Stimulated activated CD4-positive, alpha-beta T cell treated with anti-CD3 and anti-CD28 coated beads, Interleukin-4, amount 100 ng/mL, for 1 hour (primary cell): ENCODE results near the gene DNMT3B.

Experiments
- DNase-seq: peaks from one replicate; pipeline ENCODE4 v3.0.0-alpha.2; 2020

DNMT3B gene

DNA sequence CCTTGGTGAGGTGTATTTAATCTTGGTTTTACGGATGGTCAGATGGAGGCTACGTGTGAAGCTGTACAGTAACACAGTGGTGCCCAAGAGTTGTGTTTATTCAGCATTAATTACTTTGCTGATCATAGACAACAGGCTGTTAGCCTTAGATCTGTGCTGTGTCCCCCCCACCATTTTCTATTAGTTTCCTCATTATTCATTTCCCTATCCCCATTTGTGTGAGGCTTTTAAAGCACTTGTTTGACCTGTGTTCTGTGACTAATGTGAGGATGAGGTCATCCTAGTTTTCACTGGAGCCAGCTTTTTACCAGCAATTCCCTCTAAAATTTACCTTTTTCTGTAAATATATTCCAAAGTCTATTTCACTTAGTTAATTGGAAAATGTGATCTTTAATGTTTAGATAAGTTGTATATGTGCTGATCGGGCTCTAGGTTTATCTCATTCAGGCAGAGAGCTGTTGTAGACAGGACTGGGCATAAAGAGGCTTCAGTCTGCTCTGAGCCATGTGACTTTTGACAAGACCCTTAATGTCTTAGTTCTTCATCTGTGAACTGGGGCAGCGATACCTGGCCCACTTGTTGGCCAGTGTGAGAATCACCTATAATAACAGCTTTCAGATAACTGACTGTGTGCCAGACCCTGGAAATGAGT lies 66.0 kb downstream of the DNMT3B start:
- no peak for DNase-seq

DNA sequence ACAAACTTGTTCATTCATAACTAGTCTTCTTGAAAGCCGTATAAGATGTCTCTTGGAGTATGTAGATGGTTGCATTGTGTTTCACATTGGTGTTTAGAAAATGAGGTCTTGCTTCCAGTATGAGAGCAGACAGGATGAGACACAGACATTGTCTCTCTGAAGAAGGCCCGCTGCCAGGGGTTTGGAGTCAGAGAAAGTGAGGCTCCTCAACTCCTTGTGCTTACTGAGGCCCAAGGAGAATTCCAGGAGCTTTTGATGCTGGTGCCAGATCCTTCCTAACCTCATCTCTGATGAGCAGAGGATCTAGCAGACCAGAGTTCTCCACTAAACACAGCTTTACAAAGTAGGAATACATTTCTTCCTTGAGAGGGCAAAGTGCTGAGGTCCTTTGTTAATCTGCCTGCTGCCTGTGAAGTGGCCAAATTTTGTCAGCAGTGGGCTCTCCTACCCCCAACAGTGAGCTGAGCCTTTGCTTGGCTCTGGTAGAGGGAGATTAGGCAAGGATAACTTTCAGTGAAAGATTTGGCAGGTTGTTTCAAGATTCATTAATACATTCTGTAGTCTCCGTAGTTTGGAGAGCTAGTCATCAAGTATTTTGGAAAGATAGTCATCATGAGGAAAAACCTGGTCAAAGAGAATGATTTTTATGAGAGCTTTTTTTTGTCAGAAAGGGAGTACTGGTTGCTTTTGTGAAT lies 67.3 kb downstream of the DNMT3B start:
- DNase-seq: no peak

DNA sequence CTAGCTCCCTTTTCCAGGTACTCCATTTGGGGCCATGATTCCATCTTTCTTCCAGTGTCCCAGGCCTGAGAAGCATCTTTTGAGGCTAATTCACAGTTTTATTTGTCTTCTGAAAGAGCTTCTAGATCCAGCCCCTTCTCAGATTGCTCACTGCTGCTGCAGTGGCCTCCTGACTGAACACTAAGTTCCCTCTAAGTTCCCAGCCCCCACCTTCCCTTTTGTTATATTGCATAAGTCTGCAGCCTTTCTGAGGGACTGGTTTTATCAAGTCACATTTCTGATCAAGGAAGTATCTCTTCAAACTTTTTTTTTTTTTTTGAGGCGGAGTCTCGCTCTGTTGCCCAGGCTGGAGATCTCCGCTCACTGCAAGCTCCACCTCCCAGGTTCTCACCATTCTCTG lies 68.3 kb downstream of the DNMT3B start:
- no peak for DNase-seq

DNA sequence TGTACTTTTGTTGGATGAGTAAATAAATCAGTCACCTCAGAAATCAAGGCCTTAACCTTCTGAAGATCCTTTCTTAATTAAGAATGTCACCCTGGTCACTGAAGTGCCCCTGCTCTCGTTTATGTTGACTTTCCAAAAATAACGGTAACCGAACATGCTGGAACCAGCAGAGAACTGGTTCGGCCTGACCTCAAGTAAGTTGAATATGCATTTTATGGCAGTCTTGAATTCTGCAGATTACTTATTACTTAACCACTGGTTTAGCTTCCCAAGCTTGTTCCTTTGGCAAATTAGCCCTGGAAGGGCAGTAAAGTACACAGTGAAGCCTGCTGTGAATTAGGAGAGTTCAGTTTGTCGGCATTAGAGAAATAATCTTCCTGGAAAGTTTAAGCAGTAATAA lies 69.8 kb downstream of the DNMT3B start:
- no peak for DNase-seq

DNA sequence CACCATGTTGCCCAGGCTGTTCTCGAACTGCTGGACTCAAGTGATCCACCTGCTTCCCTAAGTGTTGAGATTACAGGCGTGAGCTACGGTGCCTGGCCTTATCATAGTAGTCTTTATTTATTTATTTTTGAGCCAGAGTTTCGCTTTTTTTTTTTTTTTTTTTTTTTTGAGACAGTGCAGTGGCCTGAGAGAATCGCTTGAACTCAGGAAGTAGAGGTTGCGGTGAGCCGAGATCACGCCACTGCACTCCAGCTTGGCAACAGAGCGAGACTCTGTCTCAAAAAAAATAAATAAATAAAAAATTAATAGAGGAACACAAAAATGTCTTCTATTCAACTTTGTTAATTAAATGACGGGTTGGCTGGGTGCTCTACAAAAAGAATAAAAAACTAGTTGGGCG lies 70.5 kb downstream of the DNMT3B start:
- no peak for DNase-seq

DNA sequence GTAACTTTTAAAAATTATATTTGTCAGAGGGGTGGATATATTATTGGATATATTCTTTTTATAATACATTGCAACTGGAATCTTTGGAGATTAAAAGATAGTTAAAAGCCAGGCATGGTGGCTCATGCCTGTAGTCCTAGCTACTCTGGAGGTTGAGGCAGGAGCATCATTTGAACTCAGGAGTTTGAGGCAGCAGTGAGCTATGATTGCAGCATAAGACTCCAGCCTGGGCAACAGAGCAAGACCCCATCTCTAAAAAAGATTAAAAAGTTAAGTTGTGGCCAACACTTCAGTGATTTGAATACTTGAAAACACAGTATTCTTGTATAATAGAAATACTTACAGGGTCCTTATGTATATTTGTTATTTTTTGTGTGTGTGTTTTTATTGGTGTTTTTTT lies 72.8 kb downstream of the DNMT3B start:
- DNase-seq: no peak

DNA sequence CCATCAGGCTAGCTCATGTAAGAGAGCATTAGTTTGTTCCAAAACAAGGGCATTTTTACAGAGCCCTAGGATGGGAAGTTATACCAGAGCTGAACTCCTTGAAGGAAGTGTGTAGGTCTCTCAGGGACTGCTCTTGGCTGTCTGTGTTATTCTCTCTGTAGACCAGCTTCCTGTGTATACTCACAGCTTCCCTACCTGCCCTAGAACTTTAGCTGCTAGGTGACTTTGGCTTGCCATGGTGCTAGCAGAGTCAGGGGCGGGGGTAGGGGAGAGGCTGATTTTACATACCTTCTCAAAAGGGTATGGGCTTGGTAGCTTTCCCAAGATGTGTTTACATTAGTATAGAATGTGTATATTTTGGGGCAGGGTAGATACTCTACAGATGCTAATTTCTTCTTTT lies 75.0 kb downstream of the DNMT3B start:
- DNase-seq: no peak

DNA sequence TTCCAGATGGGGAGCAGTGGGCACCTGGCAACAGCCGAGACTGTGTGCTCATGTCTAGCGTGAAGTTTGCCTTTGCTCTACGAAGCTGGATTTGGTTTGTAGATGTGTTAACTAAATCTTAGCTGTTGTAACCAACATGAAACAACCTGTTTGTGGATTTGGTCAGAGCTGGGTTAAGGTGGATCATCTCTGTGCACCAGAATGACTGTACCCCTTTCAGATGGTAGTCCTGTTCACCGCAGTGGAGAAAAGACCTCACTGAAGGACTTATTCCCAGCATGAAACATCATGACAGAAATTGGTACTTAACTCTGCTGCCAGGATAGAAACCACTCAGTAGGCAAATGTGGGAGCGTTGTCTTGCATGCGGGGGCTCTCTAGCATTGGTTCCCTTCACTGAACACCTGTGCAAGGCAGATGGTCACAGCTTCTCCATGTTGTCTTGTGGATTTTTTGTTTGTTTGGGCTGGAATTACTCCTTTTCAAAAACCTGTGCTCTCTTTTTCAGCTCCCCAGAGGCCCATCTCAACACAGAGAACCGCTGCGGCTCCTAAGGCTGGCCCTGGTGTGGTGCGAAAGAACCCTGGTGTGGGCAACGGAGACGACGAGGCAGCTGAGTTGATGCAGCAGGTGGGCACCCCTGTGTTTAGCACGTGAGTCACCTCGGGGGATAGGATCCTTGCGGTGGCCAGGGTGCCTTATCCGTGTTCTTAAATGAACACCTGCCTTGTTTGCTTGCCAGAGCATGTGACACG lies 77.2 kb downstream of the DNMT3B start:
- no peak for DNase-seq

DNA sequence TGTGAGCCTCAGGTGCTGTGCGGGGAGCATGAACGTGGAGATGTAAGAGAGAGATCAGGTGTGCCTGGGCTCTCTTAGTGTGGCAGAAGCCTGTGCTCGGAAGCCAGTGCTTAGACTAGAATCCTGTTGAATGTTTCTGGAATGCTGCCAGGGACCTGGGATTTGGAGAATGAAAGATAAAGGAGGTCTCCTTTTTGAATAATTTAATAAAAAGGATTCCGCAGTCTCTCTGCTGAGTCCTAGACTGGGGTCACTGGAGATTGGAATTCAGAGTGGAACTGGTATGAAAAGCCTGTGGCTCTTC lies 77.7 kb downstream of the DNMT3B start:
- no peak for DNase-seq

DNA sequence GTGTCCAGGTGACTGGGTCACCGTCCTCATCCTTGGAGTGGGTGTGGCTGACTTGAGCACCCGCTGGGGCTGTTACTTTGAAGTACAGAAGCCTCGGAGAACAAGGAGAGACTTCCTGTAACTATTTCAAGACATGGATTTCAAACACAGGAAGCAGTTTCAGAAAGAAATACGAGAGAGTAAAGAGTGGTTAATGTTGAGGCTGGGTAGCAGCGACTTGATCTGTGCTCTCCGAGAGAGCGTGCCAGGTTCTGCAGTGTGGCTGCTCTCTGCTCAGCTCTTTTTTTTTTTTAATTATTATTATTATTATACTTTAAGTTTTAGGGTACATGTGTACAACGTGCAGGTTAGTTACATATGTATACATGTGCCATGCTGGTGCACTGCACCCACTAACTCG lies 79.0 kb downstream of the DNMT3B start:
- DNase-seq: no peak

DNA sequence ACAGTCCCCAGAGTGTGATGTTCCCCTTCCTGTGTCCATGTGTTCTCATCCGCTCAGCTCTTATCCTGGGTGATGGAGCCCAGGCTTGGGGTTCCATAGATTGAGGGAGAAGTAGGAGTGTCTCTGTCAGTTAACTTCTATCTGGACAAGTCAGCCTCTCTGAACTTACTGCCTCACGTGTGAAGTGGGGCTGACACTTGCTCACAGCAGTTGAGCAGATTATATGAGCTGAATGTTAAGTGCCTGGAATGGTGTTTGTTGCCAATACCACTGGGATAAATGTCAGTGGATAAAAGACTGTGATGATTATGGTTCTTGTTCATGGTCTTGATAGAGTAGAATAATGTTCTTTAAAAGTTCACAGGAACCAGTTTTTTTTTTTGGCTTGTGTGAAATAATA lies 79.4 kb downstream of the DNMT3B start:
- DNase-seq: no peak

DNA sequence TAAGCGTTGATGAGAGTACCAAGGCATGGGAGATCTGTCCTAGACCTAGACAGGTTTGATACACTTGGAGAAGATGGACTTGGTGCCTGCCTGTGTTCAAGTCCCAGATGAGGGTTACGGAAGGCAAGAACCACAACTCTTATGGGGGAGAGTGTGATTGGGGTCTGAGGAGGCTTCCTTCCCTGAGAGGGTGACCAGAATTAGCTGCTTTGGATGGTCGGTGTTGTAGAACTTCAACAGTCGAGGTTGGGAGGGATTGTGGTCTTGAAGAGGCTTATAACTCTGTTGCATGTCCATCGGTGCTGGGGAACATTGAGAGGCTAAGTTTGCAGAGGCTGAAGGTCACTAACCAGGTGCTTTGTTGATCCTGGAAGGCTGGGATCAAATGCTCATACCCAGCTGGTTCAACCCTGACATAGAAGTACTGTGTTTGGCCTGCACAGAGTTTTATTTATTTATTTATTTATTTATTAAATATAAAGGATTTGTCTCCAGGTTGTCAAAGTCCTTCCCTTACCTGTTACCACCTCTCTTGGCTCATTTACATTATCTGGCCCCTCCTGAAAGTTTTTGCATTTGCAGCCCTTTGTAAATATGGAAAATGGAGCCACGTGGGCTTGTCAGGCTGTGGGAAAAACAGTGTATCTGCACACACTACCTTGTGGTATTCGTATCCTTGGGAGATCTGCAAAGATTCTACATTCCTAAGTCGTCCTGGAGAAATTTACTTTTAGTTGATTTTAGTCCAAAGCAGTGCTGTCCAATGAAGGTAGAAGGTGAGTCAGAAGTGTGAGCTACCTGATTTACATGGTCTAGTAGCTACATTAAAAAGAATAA lies 80.7 kb downstream of the DNMT3B start:
- DNase-seq: no peak

DNA sequence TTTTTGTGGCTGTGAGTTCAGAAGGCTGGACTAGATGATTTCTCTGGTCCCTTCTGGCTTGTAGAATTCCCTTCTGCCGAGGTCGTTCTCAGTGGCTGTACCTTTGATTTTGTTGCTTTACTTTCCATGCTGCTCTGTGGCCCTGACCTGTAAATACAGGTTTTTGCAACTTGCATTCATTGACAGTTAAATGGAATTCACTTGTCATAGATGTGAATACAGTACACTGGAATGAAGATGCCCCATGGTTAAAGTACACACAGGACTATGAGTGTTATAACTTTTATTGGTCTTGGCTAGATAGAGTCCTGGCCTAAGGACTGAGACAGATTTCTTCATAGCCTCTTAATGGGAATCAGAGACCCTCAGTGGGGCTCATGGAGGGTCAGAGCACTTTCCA lies 83.6 kb downstream of the DNMT3B start:
- no peak for DNase-seq

DNA sequence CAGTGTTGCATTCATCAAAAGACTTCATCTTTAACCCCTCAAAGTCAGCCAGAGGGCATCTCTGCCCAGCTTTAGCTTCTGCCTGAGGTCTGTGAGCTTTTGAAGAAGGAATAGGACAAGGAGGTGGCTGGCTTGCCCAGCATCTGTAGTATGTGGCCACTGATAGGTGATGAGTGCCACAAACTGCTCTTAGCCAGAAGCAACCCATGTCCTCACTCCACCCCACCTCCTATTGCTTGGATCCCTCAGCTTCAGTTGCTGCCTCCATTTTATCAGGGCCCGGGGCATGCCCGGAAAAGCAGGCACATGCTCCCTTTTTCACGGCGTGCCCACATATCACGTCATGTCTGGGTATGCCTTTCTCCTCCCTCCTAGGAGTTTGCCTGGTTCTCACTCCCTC lies 84.7 kb downstream of the DNMT3B start:
- no peak for DNase-seq

DNA sequence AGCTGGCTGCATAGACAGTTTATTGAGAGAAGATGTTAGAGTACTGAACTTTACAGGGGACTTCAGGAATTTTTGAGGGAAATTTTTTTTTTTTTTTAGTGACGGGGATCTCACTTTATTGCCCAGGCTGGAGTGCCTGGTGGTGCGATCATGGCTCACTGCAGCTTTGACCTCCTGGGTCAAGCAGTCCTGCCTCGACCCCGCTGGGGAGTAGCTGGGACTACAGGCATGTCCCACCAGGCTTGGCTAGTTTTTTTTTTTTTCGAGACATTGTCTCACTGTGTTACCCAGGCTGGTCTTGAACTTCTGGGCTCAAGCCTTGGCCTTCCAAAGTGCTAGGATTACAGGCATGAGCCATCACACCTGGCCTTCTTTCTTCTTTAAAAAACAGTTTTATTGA lies 85.8 kb downstream of the DNMT3B start:
- no peak for DNase-seq

DNA sequence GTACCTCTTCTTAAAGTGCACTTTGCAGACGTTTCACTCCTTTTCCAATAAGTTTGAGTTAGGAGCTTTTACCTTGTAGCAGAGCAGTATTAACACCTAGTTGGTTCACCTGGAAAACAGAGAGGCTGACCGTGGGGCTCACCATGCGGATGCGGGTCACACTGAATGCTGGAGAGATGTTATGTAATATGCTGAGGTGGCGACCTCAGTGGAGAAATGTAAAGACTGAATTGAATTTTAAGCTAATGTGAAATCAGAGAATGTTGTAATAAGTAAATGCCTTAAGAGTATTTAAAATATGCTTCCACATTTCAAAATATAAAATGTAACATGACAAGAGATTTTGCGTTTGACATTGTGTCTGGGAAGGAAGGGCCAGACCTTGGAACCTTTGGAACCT lies 86.7 kb downstream of the DNMT3B start:
- DNase-seq: no peak

DNA sequence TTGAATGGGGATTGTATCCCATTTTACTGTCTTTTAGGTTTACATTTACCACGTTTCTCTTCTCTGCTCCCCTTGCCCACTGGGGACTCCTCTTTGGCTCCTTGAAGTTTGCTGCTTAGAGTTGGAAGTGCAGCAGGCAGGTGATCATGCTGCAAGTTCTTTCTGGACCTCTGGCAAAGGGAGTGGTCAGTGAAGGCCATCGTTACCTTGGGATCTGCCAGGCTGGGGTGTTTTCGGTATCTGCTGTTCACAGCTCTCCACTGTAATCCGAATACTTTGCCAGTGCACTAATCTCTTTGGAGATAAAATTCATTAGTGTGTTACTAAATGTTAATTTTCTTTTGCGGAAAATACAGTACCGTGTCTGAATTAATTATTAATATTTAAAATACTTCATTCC lies 87.4 kb downstream of the DNMT3B start:
- DNase-seq: no peak

DNA sequence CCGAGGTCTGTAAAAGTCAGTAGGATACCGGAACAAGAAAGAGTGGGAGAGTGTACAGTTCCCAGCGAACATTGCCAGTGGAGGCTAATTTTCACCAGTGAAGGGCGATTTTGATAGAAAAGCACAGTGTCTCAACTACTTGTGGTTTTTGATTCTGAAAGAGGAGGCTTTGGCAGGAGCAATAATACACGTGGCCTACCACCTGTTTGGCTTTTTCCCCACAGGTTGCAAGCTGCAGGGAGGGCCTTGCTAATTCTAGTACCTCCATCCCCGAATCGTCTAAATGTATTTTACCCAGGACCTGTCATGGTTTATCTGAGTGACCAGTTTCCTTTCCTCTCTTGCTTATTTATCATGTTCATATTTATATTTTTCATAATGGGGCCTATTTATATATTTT lies 93.2 kb downstream of the DNMT3B start:
- no peak for DNase-seq

DNA sequence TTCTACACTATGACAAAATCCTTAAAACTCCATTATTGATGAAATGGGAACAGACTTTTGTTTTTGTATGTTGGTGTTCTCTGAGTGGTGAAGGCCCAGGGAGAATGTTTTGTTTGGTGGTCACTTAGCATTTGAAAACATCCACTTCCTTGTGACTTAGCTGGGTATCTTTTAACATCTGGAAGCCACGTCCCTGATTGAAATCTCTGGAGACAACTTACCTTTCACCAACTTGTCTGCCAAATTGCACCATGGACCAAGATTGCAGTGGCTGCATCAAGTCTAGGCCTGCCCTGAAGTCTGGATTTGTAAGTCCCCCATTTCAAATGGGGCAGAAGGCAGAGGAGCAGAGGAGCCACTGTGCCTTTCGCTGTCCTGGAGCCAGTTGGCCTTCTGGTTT lies 96.0 kb downstream of the DNMT3B start:
- no peak for DNase-seq
